ENCODE measurements around the gene SLC7A4.

SLC7A4 gene

DNA sequence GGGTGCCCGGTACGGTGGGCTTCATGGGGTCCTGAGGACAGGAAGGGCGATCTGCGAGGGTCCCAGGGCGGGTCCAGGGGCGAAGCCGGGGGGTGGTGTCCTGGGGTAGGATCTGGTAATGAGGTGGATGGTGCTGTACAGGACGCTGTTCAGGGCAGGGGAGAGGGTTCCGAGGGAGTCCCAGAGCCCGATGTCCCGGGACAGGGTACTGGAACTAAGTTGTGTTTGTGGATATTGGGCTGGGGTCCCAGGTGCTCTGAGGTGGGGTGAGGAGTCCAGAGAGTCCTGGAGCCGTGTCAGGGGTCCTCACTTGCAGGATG is 49.8 kb downstream of the SLC7A4 start:
- in situ Hi-C loops (cut with MboI; ENCODE audit: low sequenced_read_pairs, unreplicated experiment) = no loop called here

DNA sequence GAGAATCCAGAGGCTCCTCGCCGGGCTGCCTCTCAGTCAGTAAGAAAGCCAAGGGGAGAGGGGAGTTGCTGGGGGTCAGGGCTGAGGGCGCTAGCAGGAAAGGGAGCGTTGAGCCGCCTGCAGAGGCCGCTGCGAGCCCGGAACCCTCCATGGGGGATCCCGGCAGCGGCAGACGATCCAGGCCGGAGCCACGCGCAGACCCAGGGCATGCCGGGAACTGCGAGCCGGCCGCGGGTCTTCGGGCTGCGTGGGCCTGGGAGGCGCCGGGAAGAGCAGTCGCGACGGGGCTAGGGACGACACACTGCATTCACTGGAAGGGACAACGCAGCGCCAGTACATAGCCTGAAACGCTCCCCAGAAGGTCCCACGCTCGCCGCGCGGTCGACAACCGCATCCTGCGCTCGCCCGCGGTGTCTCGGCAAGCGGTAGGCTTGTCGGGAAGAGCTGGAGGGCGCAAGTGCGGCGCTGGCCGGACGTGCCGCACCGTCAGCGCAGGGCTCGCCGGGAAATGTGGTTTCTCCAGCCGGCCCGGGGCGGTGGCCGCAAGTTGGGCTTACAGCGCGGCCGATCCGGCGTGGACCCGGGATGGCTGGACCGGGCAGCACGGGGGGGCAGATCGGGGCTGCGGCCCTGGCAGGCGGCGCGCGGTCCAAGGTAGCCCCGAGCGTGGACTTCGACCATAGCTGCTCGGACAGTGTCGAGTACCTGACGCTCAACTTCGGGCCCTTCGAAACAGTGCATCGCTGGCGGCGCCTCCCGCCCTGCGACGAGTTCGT is 50.4 kb downstream of the SLC7A4 start, which contains the start of gene LZTR1:
Gene LZTR1, plus strand, starts transcription at position 511 of the 776 bp plus-strand sequence. Its CDS starts 75 bp downstream, at position 586.
- peak; percentile 92 for DNase-seq (ENCODE audit: low spot score)
- in situ Hi-C loops (cut with MboI; ENCODE audit: low sequenced_read_pairs, unreplicated experiment) = no loop called here
- TF ChIP-seq, protein P1, sequence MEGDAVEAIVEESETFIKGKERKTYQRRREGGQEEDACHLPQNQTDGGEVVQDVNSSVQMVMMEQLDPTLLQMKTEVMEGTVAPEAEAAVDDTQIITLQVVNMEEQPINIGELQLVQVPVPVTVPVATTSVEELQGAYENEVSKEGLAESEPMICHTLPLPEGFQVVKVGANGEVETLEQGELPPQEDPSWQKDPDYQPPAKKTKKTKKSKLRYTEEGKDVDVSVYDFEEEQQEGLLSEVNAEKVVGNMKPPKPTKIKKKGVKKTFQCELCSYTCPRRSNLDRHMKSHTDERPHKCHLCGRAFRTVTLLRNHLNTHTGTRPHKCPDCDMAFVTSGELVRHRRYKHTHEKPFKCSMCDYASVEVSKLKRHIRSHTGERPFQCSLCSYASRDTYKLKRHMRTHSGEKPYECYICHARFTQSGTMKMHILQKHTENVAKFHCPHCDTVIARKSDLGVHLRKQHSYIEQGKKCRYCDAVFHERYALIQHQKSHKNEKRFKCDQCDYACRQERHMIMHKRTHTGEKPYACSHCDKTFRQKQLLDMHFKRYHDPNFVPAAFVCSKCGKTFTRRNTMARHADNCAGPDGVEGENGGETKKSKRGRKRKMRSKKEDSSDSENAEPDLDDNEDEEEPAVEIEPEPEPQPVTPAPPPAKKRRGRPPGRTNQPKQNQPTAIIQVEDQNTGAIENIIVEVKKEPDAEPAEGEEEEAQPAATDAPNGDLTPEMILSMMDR (IDR thresholded peaks at IDR 0.05; ENCODE audit: borderline replicate concordance, control extremely low read depth, extremely low read depth, insufficient read depth, missing control alignments) = peak; percentile 56

More for the DNA sequence above, 49.8 kb downstream of the SLC7A4 start:
- TF ChIP-seq, protein P1 (IDR thresholded peaks at IDR 0.05; ENCODE audit: borderline replicate concordance, control extremely low read depth, extremely low read depth, insufficient read depth, missing control alignments) = no peak
- no peak for DNase-seq (ENCODE audit: low spot score)

DNA sequence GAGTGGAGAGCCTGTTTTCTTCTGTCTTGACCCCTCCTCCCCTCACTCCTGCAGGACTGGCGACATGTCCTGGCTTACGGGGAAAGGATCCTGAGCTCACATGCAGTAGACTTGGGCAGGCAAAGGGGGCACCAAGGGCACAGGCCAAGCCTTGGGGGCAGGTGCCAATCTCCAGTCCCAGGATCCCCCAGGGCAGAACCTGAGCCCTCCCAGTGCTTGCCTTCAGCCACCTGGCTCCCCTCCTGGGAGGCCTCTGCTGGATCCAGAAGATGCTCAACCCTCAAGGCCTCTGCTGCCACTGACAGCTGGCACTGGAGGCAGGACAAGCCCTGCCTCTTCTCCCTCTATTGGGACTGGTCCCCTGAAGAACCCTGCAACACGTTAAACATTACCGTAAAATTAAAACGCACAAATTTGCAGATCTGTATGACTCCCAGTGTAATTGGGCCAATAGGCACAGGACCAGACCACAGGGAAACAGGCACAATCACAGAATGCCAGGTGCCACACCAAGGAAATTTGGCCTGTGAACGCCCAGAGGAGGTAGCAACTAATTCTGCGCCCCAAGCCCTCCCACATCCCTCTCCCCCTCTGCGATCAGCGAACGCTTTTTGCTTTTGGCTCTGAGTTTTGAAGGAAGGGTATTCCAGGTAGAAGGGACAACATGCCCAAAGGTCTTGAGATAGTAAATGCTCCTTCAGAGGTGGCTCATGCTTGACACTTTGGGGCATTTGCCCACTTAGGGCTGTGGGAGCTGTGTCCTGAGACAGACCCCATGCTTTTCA is 51.2 kb downstream of the SLC7A4 start:
- TF ChIP-seq, protein P1 (IDR thresholded peaks at IDR 0.05; ENCODE audit: borderline replicate concordance, control extremely low read depth, extremely low read depth, insufficient read depth, missing control alignments) = no peak

DNA sequence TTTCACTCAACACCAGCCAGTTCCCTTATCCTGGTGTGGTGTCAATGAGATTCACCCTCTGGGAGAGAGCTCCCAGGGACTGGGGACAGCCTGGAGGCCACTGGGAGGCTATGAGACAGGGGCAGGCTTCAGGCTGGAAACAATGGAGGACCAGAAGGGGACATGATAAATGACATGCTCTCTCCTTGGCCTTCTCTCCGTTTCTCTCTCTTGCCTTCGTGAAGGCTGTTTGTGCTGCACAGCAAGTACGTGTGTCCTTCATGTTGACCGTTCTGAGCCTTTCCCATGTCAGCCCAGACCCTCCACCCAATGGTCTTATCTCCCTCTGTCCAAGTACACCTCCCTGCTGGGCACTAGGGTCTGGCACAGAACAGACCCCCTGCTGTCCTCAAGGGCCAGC is 51.8 kb downstream of the SLC7A4 start:
- in situ Hi-C loops (cut with MboI; ENCODE audit: low sequenced_read_pairs, unreplicated experiment) = no loop called here
- no peak for DNase-seq (ENCODE audit: low spot score)
- TF ChIP-seq, protein P1 (IDR thresholded peaks at IDR 0.05; ENCODE audit: borderline replicate concordance, control extremely low read depth, extremely low read depth, insufficient read depth, missing control alignments) = no peak

More for the DNA sequence above, 51.2 kb downstream of the SLC7A4 start:
- in situ Hi-C loops (cut with MboI; ENCODE audit: low sequenced_read_pairs, unreplicated experiment) = no loop called here
- no peak for DNase-seq (ENCODE audit: low spot score)

DNA sequence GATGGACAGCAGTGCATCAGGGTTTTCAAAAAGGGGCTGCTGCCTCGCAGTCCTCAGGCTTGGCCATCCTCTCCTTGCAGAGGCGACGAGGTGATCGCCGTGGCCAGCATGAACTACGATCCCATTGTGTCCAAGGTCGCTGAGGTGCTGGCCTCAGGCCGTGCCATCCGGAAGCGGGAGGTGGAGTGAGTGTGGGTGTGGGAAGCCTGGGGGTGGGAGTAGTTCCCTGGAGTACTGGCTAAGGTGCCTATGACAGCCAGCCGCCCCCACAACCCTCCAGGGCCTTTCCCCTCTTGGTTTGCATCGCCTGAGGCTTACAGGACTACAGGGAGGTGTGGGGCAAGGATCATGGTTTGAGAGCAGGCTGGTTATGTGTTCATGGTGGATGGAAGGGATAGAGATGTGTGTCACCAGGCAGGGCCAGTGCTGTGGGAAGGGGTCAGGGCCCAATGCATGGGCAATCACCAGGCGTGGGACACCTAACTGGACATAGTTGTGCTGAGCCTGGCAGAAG is 52.4 kb downstream of the SLC7A4 start:
- DNase-seq (ENCODE audit: low spot score) = no peak
- in situ Hi-C loops (cut with MboI; ENCODE audit: low sequenced_read_pairs, unreplicated experiment) = no loop called here
- TF ChIP-seq, protein P1 (IDR thresholded peaks at IDR 0.05; ENCODE audit: borderline replicate concordance, control extremely low read depth, extremely low read depth, insufficient read depth, missing control alignments) = no peak

DNA sequence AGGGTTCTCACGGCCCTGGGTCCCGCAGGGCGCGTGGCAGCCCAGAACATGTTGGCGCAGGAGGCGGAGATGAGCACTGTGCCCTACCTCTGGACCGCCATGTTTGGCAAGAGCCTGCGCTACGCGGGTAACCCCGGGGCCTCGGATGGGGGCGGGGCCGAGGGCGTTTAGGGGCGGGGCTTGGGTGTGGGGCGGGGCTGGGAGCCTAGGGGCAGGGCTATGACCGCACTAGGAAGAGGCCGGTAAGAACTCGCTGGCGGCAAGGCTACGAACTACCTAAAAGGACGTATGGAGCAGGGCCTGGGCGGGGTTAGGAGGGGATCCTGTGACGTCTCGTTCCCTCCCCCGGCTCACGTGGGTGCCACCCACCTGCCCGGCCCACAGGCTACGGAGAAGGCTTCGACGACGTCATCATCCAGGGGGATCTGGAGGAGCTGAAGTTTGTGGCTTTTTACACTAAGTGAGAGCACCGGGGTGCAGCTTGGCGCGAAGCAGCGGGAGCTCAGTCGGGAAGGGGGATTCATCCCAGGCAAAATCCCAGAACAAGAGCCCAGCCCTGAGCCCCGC is 53.0 kb downstream of the SLC7A4 start:
- in situ Hi-C loops (cut with MboI; ENCODE audit: low sequenced_read_pairs, unreplicated experiment) = no loop called here
- DNase-seq (ENCODE audit: low spot score) = peak; percentile 89
- TF ChIP-seq, protein P1 (IDR thresholded peaks at IDR 0.05; ENCODE audit: borderline replicate concordance, control extremely low read depth, extremely low read depth, insufficient read depth, missing control alignments) = no peak
